NCI-H748 (cell line): ENCODE results near the gene BPIFB2.

ENCODE experiments used
- DNase-seq: peaks from one replicate; lab custom pipeline; 2025; ENCODE audit not compliant: unreplicated experiment; lab: John Stamatoyannopoulos, UW

Gene BPIFB2

DNA sequence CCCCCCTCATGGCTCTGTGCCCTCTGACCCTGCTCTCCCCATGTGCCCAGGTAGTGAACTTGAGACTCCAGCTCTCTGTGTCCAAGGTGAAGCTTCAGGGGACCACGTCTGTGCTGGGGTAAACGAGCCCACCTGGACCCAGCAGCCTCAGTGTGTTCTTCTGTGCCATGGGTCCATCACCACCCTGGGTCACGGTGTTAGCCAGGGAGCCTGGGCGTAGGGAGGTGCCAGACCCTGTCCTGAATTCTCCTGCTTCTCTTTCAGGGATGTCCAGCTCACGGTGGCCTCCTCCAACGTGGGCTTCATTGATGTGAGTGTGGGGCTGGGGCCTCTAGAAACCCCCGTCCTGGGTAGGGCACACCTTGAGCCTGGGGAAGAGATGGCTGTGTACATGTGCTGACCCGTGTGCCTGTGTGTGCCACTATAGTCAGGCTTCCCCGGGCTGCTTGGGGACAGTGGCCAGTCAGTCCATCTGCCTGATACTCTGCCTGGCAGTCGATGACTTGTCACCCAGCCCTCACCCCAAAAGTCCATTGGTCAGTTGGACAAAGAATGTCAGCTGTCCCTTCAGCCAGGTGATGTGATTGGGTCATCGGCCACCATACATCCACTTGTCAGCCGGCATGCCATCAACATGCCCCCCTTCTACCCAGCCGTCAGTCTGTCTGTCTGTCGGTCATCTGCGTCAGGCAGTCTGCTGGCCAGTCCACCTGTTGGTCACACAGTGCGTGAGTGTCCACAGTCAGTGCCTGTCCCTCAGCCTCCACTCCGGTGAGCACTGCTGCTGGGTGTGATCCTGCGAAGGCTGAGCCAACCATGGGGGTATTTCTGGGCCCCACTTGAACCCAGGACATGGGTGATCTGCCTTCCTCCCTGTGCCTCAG is 13.0 kb downstream of the BPIFB2 start:
- no peak for DNase-seq

DNA sequence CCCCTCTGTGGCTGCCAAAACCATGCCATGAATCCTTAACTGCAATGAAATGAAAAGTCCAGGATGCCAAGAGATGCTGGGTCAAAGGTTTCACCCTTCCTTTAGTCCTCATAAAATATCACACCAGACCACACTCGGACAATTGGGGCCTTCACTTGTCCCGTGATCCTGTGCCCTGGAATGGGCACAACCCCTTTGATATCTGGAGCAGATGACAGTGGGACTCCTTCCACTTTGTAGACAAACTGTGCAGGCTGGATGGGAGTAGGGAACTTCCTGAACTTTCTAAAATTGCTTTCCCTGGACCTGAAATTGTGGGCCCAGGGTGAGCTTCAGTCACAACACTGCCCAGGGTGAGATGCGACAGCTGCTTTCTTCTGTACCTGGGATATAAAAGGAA is 14.4 kb downstream of the BPIFB2 start:
- DNase-seq = no peak

DNA sequence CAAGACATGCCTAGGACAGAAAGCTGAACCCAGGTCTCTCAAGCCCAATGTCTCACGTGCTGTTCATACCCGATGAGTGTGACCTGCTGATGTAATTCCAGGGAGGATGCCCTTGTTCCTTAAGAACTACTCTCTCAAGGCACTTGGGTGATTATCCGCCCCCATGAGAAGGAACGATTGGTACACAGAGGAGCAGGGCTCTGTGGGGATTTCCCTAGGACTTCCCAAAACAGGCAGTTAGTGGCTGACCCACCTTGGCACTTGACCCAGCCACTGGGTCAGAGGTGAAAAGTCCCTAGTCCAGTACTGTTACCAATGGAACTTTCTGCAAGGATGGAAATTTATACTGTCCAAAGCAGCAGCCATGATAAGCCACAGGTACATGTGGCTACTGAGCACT is 14.8 kb downstream of the BPIFB2 start:
- no peak for DNase-seq

DNA sequence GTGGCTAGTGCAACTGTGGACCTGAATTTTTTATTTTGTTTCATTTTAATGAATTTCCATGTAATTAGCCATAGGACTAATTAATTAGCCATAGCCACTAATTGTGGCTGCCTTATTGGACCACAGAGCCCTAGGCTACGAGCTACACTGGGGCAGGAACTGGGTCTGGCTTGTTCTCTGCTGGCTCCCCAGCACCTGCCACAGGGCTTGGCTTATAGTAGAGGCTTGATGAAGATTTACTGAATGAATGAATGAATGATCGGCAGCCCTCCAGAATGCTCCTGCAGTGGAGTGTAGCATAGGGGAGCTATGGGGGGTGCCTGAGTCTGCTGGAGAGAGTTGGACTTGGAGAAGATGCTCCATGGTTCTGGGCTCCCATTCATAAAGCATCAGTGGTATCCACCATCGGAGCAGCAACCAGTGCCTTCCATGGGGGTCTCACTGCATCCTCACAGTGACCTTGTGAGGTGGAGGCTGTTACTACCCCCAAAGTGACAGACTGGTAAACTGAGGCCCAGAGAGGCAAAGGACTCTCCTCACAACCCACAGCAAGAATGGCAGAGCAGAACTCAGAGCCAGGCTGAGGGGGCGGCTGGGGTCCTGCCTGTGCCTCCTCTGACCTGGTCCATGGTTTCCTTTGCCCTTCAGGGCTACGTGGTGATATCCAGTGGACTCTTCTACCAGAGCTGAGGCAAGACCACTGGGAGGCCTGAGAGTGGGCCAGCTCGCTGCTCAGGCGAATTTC is 15.4 kb downstream of the BPIFB2 start:
- DNase-seq = no peak

DNA sequence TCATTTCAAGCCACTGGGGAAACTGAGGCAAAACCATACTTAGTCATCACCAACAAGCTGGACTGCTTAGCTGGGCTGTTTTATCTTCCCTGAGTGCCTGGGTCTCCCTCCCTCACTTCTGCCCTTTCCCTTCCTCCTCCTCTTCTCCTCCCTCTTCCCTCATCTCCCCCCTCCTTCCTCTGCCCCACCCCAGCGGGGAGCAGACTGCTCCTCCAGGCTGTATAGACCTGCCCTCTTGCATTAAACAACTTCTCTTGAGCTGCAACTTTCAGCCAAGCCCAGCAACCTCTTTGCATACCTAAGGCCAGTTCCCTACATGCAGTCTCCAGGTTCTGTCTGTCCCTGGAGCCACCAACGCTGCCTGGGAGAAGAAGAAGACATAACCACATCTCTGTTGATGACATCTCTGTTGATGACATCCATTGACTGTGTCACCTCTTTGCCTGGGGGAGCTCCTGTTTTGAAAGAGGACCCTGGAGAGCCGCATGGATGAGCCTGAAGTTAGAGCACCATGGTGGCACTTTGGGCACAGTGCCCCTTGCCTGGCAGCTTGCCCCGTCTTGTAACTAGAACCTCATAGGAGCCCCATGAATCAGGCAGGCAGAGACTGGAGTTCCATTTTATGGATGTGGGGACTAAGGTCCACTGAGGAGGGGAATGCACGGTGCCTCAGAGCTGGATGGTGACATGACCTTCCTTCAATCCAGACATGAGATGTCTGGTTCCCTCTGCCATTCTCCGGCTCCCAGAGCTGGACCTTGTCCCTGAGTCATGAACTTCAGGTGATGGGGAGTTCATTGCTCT is 16.1 kb downstream of the BPIFB2 start:
- no peak for DNase-seq

DNA sequence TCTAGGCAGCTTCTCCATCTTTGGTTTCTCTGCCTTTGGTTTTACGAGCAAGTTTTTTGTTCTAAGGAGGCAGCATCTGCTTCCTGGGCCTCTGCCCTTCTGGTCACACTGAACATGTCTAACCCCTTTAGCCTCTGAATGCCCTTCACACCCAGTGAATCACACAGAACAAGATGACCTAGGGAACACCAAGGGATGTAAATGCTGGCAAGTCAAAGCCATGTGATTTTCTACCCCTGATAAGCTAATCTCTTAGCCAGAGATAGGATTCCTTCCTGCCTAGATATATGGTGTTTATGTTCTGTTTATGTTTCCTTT is 16.7 kb downstream of the BPIFB2 start:
- no peak for DNase-seq

DNA sequence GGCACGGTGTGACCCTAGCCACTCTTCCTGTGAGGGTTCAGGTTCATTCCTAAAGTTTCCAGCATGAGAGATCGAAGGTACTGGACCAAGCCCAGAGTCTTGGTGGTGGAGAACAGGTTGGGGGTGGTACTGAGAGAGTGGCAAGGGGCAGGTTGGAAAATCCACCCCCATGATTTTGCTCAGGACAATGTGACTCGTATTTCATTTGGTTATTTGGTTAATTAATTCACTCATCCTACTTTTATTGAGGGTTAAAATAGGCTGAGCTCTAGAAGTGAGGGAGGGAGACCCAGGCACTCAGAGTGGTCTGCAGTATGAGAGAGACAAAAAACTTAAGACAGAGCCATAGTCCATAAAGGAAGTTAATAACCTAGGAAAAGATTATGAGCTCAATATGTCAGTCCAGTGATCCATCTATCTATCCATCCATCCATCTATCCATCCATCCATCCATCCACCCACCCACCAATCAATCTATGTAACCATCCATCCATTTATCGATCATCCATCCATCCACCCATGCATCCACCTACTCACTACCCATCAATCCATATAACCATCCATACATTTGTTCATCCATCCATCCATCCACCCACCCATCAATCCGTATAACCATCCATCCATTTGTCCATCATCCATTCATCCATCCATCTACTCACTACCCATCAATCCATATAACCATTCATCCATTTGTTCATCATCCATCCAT is 17.3 kb downstream of the BPIFB2 start:
- DNase-seq = no peak

DNA sequence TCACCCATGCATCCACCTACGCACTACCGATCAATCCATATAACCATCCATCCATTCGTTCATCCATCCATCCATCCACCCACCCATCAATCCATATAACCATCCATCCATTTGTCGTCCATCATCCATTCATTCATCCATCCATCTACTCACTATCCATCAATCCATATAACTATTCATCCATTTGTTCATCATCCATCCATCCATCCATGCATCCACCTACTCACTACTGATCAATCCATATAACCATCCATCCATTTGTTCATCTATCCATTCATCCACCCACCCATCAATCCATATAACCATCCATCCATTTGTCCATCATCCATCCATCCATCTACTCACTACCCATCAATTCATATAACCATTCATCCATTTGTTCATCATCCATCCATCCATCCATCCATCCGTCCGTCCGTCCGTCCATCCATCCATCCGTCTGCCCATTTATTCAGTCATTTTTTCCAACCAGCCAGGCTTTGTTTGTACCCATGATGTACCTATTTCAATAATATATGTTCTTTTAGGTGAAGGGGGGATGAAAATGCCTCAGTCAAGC is 17.9 kb downstream of the BPIFB2 start:
- DNase-seq = no peak

DNA sequence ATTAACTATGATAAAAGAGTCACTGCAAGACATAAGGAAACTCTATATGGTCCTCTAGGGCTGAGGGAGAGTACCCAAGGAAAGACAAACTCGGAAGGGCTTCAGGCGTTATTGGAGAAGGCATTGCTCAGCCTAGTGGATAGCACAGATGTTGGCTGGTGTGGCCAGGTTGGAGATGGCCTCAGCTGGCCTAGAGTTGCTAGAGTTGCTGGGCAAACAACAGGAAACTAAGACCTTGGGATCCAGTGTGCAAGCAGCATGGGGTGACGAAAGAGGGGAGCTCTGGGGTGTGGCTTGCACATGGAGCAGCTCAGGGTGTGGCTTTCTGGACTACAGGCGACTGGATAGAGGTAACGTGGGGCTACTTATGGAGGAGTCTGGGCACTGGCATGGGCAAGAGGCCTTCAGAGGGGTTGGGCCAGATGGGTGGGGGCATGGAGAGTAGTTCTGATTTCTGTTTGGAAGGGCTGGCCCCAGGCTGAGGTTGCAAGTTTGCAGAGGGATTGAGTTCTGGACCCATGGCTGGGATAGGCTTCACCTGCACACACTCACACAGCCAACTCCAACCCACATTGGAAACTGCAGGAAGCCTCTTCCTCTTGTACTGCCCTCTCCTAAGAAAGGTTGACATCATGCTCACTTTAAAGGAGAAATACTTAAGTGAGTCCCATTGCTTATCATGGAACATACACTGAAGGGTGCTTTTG is 18.7 kb downstream of the BPIFB2 start:
- DNase-seq = no peak

DNA sequence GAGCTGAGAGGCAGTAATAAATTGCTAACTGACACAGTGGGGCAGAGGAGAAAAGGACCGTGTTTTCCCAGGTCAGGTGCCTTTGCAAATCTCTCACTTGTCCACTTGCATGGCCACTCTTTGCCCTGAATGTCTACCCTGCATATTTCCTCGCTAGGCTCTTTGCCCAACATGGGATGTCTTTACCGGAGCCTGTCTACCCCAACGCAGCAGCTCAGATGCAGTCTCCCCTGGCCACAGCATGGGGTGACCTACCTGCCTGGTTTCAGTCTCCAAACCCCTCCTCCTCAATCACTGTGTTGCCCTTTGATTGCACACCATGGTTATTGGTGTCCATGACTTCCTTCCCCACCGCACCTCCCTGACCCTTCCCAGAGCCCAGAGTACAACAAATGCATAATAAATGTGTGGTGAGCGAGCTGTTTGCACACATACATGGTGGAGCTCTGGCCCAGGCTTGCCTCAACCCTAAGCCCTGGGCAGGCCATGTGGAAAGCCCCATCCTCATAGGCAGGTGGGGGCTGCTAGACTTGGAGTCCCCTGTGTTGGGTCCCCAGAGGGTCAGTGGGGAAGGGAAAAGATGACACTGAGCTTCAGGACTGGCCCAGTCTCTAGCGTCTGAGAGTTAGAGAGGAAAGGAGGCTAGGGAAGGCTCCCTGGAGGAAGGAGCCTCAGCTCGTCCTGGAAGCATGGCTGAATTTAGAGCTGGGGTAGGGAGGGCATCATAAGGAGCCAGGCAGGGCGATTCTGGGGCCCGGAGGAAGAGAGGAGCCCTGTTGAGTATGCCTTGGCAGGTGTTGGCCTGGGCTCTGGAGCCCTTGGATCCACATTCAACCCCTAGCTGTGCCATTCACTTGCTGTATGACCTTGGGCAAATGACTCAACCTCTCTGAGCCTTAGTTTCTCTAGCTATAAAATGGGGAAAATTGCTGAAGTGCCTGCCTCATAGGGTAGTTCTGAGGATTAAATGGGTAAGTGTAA is 19.6 kb downstream of the BPIFB2 start:
- DNase-seq = no peak

DNA sequence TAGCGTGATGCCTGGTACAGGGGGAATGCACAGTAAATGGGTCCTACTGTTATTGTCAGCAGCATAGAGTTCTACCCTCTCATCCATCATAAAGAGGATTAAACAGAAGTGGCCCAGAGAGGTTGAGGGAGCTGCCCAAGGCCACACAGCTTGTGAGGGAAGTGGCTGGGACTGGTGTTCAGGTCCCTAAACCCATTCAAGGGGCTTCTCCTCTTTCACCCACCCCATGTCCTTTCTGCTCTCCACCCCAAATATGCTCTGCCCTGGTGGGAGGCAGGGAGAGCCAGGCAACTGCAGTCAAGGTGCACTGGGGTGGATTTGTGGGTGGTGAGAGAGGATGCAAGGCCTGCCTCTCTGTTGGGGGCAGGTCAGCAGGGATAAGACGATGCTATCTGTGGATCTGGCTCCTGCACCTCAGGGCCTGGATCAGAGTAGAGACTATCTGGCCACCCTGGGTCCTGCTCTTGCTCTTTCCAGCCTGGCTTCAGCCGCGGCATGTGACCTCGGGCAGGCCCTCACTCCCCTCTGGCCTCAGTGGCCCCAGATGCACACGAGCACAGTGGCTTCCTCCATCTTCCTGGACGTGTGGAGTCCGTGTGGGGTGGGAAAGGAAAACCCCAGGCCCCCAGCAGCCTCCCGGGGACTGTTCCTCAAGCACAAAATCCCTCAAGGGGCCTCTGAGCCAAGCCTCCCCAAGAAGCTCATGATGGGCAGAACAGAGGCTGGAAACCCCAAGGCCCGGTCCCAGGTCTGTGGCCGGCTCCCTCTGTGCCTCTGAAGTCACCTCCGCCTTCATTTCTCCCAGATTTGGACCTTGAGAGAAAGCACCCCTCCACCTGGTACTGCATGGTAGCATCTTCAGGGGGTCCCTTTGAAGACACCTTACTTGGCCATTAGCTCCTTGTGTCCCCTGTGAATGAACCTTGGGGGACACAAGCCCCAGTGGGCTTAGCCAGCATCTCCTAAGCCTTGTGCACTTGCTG is 20.6 kb downstream of the BPIFB2 start:
- no peak for DNase-seq

DNA sequence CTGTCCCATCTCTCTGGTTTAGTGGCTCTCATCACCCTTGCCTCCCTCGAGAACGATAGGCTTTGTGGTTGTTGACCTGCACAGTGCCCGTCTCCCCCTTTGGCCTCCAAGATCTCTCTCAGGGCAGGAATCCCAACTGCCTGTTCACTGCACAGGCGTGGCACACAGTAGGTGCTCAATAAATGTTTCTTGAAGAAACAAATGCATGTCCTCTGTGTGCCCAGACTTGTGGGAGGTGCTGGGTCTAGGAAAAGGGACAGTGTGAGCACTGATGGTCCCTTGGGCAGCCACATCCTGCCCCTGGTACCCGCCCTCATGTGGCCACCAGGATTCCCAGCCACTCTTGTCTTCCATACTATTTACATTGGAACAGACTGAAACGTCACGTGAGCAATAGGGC is 21.4 kb downstream of the BPIFB2 start:
- DNase-seq = no peak

DNA sequence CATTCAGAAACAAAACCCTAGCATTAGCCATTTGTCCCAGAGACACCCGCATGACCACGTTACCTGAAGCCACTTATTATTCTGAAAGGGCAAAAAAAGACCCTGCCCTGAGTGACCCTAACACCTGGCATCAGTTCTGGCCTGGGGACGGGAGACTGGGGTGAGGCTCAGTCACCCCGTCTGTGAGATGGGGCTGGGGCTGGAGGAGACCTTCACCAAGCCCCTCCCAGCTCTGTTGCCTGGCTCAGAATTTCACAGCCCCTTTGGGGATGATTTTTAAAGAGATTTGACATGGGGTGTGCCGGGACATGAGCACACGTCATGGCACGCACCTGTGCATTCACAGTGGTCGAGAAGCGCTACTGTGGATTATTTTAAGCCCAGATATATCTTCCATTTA is 22.6 kb downstream of the BPIFB2 start:
- no peak for DNase-seq

DNA sequence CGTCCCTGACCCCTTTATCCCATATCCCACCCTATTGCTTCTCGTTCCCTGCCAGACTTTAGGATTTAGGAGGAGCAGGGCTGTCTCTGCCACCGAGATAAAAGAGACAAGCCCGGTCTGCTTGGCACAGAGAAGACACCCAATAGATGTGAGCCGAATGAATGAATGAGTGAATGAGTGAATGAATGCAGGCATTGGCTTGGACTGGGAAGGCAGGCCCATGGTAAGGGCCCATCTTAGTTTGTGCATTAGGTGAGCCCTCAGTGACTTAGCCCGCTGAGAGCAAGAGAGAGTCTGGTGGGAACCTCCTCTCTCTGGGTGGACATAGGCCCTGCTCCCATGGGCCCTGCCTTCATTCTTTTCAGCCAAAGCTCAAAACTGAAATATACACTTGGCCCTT is 23.1 kb downstream of the BPIFB2 start:
- DNase-seq = no peak

DNA sequence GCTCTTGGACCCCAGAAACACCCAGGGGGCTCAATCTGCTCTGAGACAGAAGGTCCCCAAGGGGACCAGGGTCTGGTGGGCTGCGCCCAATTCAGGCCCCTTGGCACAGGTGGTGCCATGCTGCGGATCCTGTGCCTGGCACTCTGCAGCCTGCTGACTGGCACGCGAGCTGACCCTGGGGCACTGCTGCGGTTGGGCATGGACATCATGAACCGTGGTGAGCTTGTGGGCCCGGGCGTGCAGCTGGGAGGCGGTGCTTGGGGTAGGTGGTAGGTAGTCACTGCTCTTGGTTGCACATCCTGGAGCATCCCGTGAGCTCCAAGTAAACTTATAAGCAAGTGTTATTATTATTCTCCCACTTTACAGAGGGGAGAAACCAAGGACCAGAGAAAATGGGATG is 24.0 kb downstream of the BPIFB2 start, which contains the start of gene BPIFB6:
Gene BPIFB6, plus strand, starts transcription at position 118 of the 400 bp plus-strand sequence. Its CDS starts 0 bp downstream, at position 118.
- DNase-seq = no peak

DNA sequence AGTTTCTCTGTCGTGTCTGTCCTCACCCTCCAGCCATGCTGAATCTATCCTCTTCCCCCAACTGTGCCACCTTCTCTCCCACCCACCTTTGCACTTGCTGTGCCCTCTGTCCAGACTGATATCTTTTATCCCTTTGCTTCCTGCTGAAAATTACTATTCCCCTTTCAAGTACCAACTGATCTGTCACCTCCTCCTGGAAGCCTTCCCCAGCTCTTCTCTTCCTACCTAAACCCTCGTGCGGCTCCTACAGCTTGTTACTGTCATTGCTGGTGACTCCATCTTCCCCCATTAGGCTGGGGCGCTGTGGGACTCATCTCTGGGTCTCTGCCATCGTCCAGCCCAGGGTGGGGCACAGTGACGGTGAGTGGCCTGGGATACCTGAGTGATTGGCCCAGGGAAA is 25.1 kb downstream of the BPIFB2 start:
- DNase-seq = no peak

DNA sequence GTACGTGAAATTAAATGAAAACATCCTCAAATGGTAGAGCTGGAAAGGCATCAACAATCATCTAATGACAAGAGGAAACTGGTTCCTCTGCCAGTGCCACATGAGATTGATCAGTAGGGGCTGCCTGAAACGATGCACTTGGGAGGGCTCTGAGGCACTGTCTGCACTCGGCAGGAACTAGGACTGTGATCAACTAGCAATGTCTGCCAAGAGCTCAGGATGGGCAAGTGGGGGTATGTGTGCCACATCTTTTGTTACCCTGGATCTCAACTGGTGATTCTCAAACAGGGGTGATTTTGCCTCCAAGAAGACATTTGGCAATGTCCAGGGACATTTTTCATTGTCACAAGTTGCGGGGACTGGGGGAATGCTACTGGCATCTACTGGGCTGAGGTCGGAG is 25.9 kb downstream of the BPIFB2 start:
- no peak for DNase-seq

DNA sequence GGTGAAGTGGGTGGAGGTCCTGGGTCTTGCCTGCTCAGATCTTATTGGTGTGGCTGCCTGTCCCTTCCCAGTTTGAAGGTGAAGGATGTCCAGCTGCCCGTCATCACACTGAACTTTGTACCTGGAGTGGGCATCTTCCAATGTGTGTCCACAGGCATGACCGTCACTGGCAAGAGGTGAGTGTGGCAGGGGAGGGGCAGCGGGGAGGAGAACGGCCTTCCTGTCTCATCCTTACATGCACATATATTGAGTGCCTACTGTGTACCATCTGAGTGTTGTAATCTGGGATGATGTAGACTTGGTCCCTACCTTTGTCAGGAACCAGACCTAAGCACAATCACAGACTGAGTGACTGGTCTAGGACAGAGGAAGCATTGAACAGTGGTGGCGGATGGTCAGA is 26.6 kb downstream of the BPIFB2 start:
- DNase-seq = no peak
